ENCODE measurements around the gene SLC35F1.
A peak's percentile ranks its signal among the peaks of the same experiment; 100 is the strongest.
"Not testable (repeated sequence)": the region's sequence is repeated elsewhere in the genome, so short reads cannot be mapped to it uniquely, and the experiment has no call there.

Gene SLC35F1

DNA sequence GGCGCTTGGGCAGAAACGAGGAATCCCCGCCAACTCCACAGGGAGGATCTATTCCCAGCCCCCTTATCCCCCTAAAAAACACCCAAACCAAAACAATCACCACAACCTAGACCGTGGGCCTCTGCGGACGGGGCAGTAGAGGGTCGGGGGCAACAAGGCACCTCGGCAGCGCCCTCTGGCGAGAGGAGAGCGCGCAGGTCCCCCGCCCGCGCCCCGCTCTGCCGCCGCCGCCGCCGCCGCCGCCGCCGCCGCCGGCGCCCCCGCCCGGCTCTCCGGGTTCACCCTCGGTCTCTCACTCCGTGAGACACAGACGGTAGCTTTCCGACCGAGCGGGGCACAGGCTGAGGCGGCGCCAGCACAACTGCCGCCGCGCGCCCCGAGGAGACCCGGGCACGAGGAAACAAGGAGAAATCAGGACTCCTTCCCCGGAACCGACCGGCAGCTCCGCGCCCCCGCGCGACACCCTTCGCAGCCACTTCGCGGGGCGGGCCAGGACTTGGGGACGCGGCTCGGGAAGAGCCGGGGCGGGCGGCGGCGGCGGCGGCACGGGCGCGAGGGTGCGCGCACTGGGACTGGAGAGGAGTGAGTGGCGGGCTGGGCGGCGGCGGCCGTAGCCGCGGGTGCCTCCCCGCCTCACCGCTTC is at the start of gene SLC35F1:
SLC35F1 (plus strand) TSS at position 307 of the 643 bp plus-strand sequence.
- peak; percentile 51 for DNase-seq (ENCODE audit: low read depth)

DNA sequence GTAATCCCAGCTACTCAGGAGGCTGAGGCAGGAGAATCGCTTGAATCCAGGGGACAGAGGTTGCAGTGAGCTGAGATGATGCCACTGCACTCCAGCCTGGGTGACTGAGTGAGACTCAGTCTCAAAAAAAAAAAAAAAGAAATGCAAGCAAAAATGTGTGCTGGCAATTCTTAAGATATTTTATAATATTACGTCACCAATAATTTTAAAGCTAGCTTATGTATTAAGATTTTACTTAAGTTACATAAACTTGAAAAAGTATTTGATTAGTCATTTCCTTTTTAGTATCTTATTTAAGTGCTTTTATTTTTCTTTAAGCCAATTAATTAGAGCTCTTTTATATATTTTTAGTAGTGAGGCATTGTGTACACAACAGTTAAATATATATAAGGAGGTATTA is 48.5 kb upstream of the SLC35F1 start:
- not testable (repeated sequence) for DNase-seq (ENCODE audit: low read depth)

DNA sequence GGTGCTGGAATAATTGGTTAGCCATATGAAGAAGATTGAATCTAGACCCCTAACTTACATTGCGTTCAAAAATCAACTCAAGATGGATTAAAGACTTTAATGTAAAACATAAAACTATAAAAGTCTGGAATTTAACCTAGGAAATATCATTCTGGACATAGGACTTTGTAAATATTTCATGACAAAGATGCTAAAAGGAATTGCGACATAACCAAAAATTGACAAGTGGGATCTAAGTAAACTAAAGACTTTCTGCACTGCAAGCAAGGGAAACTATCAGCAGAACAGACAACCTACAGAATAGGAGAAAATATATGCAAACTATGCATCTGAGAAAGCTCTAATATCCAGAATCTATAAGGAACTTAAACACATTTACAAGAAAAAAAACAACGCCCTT is 45.5 kb upstream of the SLC35F1 start:
- no peak for DNase-seq (ENCODE audit: low read depth)

DNA sequence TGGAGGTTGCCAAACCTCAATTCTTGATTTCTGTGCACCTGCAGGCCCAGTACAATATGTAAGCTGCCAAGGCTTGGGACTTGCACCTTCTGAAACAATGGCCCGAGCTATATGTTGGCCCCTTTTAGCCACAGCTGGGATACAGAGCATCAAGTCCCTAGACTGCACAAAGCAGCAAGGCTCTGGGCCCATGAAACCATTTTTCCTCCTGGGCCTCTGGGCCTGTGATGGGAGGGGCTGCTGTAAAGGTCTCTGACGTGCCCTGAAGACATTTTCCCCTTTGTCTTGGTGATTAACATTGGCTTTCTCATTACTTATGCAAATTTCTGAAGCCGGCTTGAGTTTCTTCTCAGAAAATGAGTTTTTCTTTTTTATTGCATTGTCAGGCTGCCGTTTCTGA is 40.5 kb upstream of the SLC35F1 start:
- no peak for DNase-seq (ENCODE audit: low read depth)

DNA sequence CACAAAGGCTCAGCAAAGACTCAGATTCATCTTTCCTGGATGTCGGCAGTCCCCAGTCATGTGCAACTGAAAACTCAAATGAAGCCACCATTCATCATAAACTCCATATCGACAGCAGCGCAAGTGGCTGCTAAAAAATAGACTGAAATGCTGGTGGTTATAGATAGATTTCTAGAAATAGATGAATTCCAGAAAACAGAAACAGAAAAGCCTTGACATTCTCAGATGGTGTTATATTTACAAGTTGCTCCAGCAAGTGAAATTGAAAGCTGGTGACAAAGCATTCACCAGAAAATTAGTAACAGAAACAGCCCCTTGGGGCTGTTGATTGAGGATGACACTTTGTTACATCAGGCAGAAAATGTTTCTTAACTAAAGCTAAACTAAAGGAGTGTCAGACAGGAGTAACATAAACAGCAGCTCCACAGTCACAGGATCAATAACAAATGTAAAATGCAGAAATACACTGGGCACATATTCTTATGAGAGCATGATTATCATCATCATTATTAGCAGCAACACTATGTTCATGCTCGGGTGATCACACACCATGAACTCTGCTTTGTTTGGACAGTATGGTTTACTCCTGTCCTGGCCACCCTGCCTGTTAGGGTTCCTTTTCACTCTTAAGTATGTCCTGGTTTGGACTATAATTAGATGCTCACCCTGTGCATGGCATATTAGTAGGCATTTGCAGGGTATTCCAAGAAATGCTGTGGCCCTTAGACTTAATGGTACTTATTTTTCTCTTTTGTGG is 36.4 kb upstream of the SLC35F1 start:
- DNase-seq (ENCODE audit: low read depth): no peak

DNA sequence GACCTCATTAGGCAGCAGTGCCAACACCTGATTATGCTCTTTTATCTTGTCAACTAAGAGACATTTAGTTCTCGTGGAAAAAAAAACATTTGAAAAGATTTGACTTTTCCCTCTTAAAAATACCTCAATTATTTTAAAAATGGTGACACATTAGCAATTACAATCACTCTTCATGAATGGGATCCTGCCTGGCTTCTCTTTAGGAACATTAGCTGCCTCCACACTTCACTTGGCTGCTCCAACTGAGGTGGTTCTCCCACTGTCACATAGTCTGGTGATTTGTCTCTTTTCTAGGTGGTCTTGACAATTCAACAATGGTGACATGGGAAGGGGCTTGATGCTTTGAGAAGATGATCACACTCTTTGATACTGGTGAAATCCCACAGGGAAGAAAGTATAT is 26.2 kb upstream of the SLC35F1 start:
- no peak for DNase-seq (ENCODE audit: low read depth)

DNA sequence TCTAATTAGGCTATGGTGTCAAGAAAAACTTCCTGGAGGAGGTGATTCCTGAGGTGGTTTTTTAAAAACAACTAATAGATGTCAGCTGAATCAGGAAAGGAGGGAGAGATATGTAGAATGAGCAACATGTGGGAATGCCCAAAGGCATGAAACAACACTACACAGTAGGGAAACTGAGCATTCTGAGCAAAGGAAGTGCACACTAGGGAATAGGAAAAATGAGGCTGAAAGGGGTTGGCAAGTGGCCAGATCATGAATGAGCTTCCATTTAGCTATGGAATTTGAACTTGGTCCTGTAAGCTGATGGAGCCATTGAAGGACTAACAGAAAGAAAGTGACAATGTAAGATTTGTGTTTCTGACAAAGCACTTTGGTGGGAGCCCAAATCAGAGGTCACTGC is 16.9 kb upstream of the SLC35F1 start:
- no peak for DNase-seq (ENCODE audit: low read depth)

DNA sequence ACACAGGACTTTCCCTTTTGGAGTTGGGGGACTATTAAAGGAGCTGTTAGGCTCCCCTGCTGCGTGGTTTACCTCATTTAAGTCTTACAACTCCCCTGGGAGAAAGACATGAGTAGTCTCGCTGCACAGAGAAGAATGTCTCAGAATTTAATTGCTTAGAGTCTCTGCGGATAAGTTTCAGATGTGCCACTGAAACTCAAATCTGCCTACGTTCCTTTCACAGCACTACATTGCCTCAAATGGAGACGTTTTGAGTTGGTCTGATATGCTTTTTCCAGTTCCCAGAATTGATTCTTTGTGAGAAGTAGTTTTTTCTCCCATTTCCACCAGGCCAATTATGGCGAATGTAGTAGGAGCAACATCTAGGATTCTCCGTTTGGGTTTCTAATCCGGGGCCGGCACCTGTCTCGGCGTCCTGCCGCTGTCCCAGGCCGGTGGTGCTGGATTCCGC is 532 bp upstream of the SLC35F1 start:
- DNase-seq (ENCODE audit: low read depth): no peak

DNA sequence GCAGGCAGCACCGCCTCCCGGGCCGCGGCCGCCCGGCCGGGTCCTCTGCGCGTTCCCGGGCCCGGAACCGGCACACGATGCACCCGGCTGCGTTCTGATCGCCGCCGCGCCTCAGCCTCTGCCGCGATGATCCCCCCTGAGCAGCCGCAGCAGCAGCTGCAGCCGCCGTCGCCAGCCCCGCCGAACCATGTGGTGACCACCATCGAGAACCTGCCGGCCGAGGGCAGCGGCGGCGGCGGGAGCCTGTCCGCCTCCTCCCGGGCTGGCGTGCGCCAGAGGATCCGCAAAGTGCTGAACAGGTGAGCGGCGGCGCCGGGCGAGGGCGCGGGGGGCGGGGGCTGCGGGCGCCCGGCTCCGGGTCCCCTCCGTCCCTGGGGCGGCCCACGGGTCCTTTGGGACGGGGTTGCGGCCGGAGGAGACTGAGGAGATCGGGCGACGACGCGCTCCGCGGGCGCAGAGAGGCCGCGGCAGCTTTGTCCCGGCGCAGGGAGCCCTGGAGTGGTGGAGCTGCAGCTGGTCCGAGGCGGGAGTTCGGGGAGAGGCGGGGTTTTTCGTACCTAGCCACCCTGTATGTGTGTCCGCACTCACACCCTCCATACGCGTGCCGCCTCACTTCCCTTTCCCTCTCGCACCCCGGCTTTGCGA is 659 bp downstream of the SLC35F1 start:
- no peak for DNase-seq (ENCODE audit: low read depth)

DNA sequence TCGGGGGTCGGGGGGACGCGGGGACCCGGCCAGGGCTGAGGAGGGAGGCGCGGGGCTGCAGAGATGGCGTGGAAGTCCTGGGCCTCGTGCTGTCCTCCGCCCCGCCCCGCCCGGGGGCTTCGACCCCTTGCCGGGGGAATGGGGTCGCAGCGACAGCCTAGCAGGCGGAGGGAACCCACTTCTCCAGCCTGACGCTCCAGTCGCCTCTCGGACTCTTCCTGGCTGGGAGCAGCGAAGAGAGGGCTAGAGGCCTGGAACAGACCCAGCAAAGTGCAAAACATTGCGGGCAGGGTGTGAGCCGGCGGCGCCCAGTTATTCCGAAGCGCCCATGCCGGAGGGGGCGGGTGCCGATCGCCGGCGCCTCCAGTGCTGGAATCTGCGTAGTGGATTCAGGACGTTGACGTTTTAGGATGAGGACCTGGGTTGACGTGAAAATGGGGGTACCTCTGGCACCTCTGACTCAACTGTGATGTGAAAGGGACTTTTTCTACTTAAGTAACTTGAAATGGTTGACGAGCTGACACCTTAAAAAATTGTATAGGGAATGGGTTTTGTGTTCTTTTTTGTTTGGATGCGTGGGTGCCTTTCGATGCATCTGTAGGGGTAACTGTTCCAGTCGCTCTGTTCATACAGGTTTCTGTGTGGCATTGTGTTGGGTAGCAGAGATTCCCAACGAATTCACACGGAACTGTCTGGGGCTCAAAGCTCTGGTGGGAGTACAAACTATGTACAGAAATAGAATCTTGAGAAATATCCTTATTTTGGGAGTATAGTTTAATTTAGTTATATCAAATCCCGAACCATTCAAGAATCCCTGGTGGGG is 1.4 kb downstream of the SLC35F1 start:
- no peak for DNase-seq (ENCODE audit: low read depth)

DNA sequence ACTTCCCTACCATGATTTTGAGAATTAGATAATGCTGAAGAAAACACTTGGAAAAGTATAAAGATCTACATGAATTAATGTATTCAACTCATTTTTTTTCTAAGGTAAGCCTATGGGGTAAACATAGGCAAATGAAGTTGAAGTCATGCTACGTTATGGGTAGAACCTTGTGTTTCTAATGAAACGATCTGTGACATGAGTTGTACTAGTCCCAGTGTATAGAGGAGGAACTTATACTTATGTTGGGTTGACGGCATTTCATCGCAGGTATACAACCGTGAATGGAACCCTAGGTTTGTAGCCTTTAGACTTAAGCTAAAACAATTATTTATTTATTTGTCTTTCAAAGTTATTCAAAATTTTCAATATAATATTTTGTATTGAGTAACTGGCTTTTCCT is 2.6 kb downstream of the SLC35F1 start:
- no peak for DNase-seq (ENCODE audit: low read depth)

DNA sequence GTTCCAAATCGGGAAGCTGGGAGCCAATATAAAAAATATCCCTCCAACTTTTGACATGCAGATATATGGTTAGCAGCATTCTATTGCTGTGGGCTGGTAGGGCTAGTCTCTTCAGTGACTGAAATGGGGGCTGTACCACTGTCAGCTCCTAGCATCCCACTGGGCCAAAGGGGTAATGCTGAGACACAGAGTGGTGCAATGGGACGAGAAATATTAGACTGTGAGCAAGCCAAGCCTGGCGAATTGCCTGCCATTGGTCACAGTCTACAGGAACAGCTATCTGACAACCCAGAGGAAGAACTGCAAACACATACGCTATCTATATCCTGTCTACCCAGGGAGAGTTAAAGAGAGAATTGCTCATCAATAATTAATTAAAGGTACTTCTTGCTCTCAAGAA is 3.5 kb downstream of the SLC35F1 start:
- no peak for DNase-seq (ENCODE audit: low read depth)

DNA sequence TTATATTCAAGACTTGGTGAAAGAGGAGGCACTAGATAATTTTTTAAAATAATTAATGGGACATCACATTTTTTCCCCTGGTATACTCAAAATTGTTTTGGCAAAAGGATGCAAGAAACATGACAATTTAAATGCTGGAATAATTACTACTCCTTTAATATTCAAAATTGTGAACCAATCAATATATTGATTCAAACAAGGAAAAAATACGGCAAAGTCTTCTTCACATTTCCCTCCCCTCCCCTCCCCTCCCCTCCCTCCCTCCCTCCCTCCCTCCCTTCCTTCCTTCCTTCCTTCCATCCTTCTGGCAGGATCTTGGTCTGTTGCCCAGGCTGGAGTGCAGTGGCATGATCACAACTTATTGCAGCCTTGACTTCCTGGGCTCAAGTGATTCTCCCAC is 4.1 kb downstream of the SLC35F1 start:
- DNase-seq (ENCODE audit: low read depth): no peak

DNA sequence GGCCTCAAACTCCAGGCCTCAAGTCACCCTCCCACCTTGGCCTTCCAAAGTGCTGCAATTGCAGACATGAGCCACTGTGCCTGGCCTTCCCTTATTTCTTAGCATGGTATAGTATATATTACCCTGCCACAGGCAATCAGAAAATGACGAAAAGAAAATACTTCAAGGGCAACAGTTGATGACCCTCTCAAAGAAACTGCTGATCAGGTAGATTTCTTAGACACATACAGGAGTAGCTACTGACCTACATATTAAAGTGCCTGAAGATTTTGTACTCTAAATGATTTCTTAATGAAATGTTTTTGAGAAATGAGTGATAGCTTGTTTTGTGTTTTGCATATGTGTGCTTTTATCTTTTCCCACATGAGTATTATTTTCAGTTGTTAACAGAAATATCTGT is 4.6 kb downstream of the SLC35F1 start:
- no peak for DNase-seq (ENCODE audit: low read depth)

DNA sequence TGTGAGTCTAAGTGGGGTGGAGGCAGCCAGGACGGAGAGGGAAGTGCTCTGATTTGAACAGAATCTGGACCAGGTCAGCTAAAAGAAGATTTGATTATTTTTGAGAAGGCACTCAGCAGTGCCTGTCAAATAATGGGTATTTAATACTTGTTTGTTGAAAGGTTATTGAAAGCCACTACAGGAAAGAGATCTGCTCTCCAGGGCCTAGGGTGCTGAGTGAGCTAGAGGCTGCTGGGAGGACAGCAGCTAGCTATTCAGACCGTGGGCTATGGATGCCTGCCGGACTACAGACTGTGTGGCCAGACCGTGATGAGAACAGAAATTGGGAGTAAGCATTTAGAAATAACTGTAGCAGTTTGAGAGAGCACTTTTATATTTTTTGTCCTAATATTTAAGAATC is 8.8 kb downstream of the SLC35F1 start:
- no peak for DNase-seq (ENCODE audit: low read depth)

DNA sequence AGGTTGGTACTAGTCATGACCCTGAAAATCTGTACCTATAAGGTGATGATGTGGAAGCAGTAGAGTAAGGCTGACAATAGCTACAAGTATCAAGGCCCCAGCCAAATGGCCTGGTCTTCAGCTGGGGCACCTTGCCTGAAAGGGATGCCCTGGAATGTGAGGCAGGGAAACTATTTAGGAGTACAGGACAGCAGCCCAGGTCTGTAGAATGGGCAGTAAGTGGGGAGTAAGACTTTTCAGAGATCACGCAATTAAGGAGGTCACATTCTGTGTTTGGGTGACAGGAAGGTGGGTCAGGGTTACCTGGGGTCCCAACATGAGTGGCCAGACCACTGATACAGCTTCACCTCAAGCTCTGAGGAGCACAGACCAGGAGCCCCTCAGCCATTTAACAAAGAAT is 9.4 kb downstream of the SLC35F1 start:
- no peak for DNase-seq (ENCODE audit: low read depth)

DNA sequence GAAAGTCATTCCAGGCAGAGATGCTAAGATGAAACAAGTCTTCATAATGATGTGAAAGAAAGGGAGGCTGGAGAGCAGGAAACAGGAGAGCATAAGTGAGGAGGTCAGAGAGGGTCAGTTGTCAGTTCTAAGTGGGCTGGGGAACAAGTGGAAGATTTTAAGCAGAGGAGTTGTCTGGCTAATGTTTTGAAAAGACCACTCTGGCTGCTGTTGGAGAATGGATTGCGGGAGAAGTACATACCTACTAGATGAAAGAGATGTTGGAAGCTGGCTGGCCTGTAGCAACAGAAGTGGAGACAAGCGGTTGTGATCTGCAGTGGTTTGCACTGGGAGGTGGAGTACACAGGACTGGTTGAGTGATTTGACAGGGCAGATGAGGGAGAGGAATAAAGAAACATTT is 10.1 kb downstream of the SLC35F1 start:
- no peak for DNase-seq (ENCODE audit: low read depth)

DNA sequence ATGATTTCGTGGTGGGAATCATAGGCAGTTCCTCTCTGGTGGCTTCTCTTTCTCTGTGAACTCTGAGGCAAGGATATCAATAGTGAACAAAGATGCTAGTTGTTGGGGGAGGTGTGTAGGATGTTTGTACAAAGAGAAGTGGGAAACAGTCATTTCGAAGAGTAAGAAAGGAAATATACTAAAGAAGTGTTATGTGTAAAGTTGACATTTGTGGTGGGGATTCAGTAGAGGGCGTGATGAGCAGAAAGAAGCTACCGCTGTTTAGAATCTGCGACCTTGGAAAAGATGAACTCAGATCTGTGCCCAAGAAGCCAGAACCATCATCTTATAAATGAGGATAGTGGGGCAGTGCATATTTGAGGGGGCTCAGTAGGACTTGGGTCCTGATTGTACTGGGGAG is 11.4 kb downstream of the SLC35F1 start:
- no peak for DNase-seq (ENCODE audit: low read depth)

DNA sequence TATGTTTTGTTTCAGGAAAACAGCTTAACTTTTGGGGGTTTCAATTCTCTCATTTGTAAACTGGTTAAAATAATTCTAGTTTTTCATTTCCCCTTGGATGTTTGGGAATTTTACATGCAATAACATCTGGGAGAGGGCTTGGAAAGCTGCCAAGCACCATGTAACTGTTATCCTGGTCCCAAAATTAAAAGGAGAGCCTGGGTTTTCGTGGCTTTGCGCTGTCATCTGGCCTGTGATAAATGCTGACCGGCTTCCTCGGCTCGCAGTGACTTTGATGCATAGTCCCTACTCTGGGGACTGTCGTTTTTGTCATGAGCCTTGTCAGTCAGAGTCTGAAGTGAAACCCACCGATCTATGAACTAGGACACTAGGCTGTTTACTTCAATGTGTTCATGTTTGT is 12.2 kb downstream of the SLC35F1 start:
- DNase-seq (ENCODE audit: low read depth): no peak

DNA sequence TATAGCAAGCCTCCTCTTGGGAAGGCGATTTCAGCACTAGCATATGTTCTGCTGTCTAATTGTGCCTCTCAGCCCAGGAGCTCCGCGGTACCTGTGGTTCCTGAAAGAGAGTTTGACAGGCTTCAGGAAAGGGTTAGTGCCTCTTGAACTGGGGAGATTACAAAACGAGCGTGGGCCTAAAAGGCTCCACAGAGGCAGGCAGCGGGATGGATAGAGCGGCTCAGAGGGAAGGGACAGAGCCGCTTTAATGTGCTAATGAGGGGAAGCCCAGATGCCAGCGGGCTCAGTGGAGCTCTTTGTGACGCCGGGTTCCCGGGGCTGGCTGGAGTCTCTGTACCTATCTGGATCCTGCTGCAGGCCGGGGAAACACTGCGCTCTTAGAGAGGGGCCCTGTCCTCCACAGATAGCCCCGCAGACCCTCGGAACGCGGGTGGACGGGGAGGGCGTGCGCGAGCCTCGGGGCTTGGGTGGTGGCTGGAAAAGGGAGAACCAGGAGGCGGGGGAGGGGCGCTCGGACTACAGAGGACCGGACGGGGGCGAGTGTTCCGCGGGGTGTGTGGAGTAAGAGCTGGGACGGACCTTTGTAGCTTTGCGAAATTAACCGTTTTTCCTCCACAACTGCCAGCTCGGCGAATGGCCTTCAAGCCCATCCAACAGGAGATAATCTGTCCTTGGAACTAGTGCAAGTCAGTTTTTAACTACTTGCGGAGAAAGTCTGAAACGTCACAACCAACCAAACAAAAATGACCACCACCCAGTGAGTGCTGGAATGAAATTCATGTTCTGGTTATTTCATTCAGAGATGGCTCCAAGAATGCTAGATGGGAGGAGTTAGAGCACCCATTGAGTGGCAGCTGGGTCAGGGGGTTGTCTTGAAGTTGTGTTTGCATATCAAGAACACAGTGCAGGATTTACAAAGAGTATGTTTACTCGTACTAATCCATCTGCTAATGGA is 13.0 kb downstream of the SLC35F1 start:
- no peak for DNase-seq (ENCODE audit: low read depth)

DNA sequence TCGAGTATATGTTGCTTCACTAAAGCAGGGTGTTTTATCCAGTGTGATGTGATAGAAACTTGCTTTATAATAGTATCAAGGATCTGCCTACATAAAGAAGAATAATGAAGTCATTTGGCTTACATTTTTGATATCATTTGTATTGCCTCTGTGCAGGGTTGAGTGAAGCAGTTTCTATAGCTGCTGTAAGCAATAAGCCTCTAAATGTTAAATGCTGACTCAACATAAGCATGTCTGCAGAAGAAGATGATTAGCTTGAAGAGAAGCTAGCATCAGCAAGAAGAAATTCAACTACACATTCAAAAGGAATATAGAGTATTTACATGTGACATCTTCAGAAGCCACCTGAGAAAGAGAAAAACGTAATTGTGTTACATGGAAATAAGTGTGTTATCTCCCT is 17.6 kb downstream of the SLC35F1 start:
- DNase-seq (ENCODE audit: low read depth): no peak
